Neural crest cell (in vitro differentiated cells): ENCODE measurements around the gene DNLZ. TPM values are rescaled to one million over a fixed set of nuclear protein-coding genes. Genes with fewer than 3 reads are reported as not detected.
A peak's percentile ranks its signal among the peaks of the same experiment; 100 is the strongest.

Source experiments
- DNase-seq: peaks from one replicate; pipeline ENCODE4 v3.0.0; 2021; ENCODE audit warnings: low read depth, mixed read lengths, low spot score
- H3K27ac Mint-ChIP-seq: one replicate; pipeline ENCODE4 v1.8.0; 2021; ENCODE audit warnings: mild to moderate bottlenecking, mixed read lengths; ENCODE audit not compliant: unreplicated experiment
- H3K27me3 Mint-ChIP-seq: 2 replicates; pipeline ENCODE4 v1.8.0; 2021; ENCODE audit warnings: low read depth, mild to moderate bottlenecking, mixed read lengths
- H3K36me3 Mint-ChIP-seq: 2 replicates; pipeline ENCODE4 v1.8.0; 2021; ENCODE audit warnings: low read depth, mild to moderate bottlenecking, mixed read lengths
- H3K4me1 Mint-ChIP-seq: 2 replicates; pipeline ENCODE4 v1.8.0; 2021; ENCODE audit warnings: mixed read lengths
- H3K4me3 Mint-ChIP-seq: one replicate; pipeline ENCODE4 v1.8.0; 2021; ENCODE audit warnings: mild to moderate bottlenecking, mixed read lengths
- H3K9me3 Mint-ChIP-seq: 2 replicates; pipeline ENCODE4 v1.8.0; 2021; ENCODE audit warnings: mixed read lengths
- CTCF ChIP-seq: fragments of 200-600 bp; sonication (generic); conservative IDR thresholded peaks from 2 replicates; pipeline ENCODE4 v1.5.0; 2021; ENCODE audit warnings: antibody characterized with exemption, mild to moderate bottlenecking
- total RNA-seq: library from RNA; stranded (reverse); gene quantifications from 2 replicates; pipeline ENCODE4 v1.2.1, GENCODE V29; 2021

The DNLZ gene
- total RNA-seq, 1 donor from 2014 or later = 21.3 TPM

- Mint-ChIP-seq H3K27me3 (no peaks in the 10 kb centered on the region), H3K27ac (no peak overlapping the region), H3K36me3 (no peaks in the 10 kb centered on the region), H3K4me3 (no peak overlapping the region), H3K4me1 (no peaks in the 10 kb centered on the region), H3K9me3 (no peaks in the 10 kb centered on the region)
- no peak for DNase-seq
- no peak for TF ChIP-seq CTCF
These were observed 6.3 kb downstream of the DNLZ start for GRCh38 chr9:136357202-136357725.

GRCh38 chr9:136355616-136356557 lies 7.7 kb downstream of the DNLZ start:
- no peaks in the 10 kb centered on the region for H3K4me1 Mint-ChIP-seq
- no peak overlapping the region for H3K4me3 Mint-ChIP-seq

GRCh38 chr9:136354592-136355085 lies 8.9 kb downstream of the DNLZ start:
- no peaks in the 10 kb centered on the region for H3K27me3 Mint-ChIP-seq
- no peaks in the 10 kb centered on the region for H3K9me3 Mint-ChIP-seq
- H3K4me1 Mint-ChIP-seq = no peaks in the 10 kb centered on the region
- no peak overlapping the region for H3K27ac Mint-ChIP-seq
- no peak for DNase-seq
- H3K4me3 Mint-ChIP-seq = no peak overlapping the region
- H3K36me3 Mint-ChIP-seq = no peaks in the 10 kb centered on the region
- TF ChIP-seq CTCF = no peak

More at GRCh38 chr9:136355616-136356557, 7.7 kb downstream of the DNLZ start:
- H3K27me3 Mint-ChIP-seq = no peaks in the 10 kb centered on the region
- no peaks in the 10 kb centered on the region for H3K9me3 Mint-ChIP-seq
- no peaks in the 10 kb centered on the region for H3K36me3 Mint-ChIP-seq
- no peak for DNase-seq
- TF ChIP-seq CTCF = no peak
- no peak overlapping the region for H3K27ac Mint-ChIP-seq

GRCh38 chr9:136353757-136354488 lies 9.6 kb downstream of the DNLZ start:
- no peaks in the 10 kb centered on the region for H3K4me1 Mint-ChIP-seq
- H3K36me3 Mint-ChIP-seq = no peaks in the 10 kb centered on the region
- TF ChIP-seq CTCF = no peak
- H3K27me3 Mint-ChIP-seq = no peaks in the 10 kb centered on the region
- H3K4me3 Mint-ChIP-seq = no peak overlapping the region
- no peak for DNase-seq
- H3K9me3 Mint-ChIP-seq = no peaks in the 10 kb centered on the region
- no peak overlapping the region for H3K27ac Mint-ChIP-seq

GRCh38 chr9:136353088-136353487 lies 10.5 kb downstream of the DNLZ start:
- no peaks in the 10 kb centered on the region for H3K4me1 Mint-ChIP-seq
- no peaks in the 10 kb centered on the region for H3K9me3 Mint-ChIP-seq
- H3K36me3 Mint-ChIP-seq = no peaks in the 10 kb centered on the region
- no peaks in the 10 kb centered on the region for H3K27me3 Mint-ChIP-seq
- TF ChIP-seq CTCF = no peak
- no peak for DNase-seq
- no peak overlapping the region for H3K27ac Mint-ChIP-seq
- H3K4me3 Mint-ChIP-seq = peak overlapping the region; percentile 61
